C4-2B (cell line): ENCODE data around the gene ZDHHC14.

Source experiments
- H3K27ac ChIP-seq: fragments of 450-650 bp; 2 replicates; pipeline ENCODE4 v1.5.1; 2017
- CTCF ChIP-seq: fragments of 450-650 bp; conservative IDR thresholded peaks from 2 replicates; pipeline ENCODE4 v1.5.1; 2017; ENCODE audit warnings: mild to moderate bottlenecking
- ZFX ChIP-seq: fragments of 450-650 bp; IDR thresholded peaks from 2 replicates; pipeline ENCODE4 v1.6.1; 2017

The ZDHHC14 gene

DNA sequence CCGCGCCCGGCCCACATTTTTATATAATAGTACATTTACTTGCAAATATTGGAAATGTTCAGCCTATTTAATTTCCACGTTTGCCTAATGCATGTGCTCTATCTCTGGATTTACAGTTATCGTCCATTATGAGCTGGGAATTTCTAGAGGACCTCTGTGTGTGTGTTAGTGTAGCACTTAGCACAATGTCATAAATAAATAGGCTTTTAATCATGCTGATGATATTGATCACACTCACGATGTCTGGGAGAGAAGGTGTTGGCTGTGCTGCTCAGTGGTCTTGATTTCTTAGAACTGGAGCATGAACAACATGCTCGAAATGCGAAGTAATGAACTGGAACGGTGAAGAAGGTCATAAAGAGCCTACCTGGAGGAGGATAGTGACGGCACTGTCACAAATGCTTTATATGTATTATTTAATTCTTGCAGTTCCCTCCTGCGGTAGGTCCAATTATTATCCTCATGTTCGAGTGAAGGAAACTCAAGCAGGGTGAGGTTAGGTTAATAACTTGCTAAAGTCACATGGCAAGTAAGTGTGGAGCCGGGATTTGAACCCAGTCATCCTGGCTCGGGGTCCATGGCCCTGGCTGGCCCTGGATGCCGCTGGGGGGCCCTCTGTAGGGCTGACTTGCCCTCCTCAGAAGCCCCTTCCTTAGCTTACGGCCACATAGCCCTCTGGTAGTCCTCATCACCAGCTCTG is 130.8 kb downstream of the ZDHHC14 start:
- TF ChIP-seq ZFX = no peak
- TF ChIP-seq CTCF = no peak
- H3K27ac ChIP-seq = no peak overlapping the region

- H3K27ac ChIP-seq = no peak overlapping the region
- TF ChIP-seq CTCF (no peak), ZFX (no peak)
Observed at GRCh38 chr6:157512382-157512682, 131.3 kb downstream of the ZDHHC14 start.

DNA sequence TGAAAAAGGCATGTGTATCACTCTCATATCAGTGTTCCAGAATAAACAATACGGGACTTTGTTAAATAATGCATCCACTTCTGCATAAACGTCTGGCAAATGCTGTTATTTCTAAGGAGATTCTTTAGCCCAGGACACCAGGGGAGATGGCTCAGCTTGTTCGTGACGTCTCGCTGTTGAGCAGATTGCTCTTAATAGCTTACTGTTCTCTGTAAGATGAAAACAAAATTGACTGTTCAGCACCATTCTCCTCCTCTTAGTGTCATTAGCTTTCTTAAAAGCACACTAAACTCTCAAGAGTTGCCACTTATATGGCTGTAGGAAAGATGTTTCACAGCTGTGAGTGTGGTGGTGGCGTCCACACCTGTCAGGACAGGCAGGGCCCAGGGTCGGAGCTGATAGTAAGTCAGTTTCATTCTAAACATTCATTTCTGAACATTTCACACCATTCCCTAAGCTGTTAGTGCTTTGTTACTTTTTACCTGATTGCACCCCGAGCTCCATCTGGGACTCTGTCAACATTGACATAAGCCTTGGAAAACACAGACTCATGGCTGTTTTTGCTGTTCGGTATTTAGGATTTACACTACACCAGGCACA is 132.1 kb downstream of the ZDHHC14 start:
- TF ChIP-seq CTCF (no peak), ZFX (no peak)
- no peak overlapping the region for H3K27ac ChIP-seq

- TF ChIP-seq CTCF (no peak), ZFX (no peak)
Observed at GRCh38 chr6:157513619-157514485, 132.9 kb downstream of the ZDHHC14 start.

GRCh38 chr6:157514659-157515496 is 133.9 kb downstream of the ZDHHC14 start:
- no peak for TF ChIP-seq CTCF
- TF ChIP-seq ZFX = no peak
- no peak overlapping the region for H3K27ac ChIP-seq

More at GRCh38 chr6:157513619-157514485, 132.9 kb downstream of the ZDHHC14 start:
- H3K27ac ChIP-seq = no peak overlapping the region

DNA sequence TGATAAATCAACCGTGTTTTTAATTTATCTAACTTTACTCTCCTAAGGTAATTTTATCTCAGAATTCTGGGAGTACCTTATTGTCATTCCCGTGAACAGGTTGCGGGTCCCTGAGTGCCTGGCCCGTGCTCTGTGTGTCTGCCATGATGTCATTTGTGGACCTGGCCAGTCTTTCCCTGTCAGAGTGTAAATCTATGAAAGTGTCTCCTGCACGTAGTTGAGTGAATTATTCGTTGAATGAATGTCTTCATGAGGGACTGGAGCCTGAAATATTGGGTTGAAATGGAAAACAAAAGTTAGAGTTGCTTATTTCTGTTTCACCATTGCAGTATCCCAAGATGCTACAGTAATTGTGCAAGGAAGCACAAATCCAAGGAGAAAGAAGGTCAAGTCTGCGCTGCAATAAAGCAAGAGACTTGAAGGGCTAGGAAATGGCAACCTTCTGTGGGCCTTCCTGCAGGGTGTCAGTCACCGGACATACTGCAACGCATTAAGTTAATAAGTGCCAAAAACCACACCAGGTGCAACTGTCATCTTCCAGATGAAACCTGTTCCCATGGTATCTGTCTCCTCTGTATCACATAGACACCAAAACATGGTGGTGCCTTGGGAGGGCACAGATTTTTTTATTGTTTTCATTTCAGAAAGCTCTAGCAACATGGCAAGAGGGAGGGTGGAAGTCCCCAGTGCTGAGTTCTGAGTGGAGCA is 135.5 kb downstream of the ZDHHC14 start:
- TF ChIP-seq CTCF (no peak), ZFX (no peak)
- H3K27ac ChIP-seq = no peak overlapping the region
